GM10847 (cell line): Measurements from ENCODE around the gene FXR2.

Experiments
- POLR2A ChIP-seq: IDR thresholded peaks from 2 replicates; pipeline ENCODE4 v1.6.1; 2011; ENCODE audit not compliant: insufficient read length; ENCODE audit errors: extremely low read depth

FXR2 gene

DNA sequence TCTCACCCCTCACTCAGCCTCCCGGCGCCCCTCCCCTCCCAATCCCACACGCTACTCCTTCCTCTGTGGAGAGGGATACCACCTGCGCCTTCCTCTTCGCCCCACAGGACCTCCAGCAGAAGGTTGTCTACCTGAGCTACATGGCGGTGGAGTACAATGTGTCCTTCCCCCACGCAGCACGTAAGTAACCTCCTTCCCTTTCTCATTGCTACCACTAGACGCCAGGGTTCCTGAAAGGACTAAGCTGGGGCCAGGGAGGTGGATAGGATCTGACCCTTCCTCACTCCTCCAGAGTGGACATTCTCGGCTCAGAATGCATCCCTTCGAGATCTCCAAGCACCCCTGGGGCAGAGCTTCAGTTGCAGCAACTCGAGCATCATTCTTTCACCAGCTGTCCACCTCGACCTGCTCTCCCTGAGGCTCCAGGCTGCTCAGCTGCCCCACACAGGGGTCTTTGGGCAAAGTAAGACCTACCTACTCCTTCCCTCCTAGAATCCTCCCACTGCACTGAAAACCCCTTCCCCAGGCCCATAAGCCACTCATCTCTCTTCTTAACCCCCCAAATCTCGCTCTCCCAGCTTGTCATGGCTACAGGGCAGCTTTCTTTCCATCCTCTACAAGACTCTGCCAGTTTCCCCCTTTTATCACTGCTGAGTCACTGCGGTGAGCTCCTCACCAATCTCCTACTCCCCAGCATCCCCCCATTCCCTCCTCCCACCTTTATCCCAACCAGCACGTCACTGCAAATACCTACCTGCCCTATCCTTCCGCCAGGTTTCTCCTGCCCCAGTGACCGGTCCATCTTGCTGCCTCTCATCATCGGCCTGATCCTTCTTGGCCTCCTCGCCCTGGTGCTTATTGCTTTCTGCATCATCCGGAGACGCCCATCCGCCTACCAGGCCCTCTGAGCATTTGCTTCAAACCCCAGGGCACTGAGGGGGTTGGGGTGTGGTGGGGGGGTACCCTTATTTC is 33.8 kb downstream of the FXR2 start:
- no peak for TF ChIP-seq POLR2A

DNA sequence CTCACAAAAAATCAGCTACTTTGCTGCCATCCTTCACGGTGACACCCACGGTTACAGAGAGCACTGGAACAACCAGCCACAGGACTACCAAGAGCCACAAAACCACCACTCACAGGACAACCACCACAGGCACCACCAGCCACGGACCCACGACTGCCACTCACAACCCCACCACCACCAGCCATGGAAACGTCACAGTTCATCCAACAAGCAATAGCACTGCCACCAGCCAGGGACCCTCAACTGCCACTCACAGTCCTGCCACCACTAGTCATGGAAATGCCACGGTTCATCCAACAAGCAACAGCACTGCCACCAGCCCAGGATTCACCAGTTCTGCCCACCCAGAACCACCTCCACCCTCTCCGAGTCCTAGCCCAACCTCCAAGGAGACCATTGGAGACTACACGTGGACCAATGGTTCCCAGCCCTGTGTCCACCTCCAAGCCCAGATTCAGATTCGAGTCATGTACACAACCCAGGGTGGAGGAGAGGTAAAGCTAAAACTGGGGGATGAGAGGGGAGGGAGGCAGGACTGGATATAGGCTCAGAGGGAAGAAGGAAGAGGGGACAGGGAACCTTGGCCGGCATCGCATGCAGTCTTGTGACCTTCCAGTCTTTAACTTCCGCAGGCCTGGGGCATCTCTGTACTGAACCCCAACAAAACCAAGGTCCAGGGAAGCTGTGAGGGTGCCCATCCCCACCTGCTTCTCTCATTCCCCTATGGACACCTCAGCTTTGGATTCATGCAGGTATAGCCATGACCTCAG is 34.7 kb downstream of the FXR2 start:
- TF ChIP-seq POLR2A: no peak

DNA sequence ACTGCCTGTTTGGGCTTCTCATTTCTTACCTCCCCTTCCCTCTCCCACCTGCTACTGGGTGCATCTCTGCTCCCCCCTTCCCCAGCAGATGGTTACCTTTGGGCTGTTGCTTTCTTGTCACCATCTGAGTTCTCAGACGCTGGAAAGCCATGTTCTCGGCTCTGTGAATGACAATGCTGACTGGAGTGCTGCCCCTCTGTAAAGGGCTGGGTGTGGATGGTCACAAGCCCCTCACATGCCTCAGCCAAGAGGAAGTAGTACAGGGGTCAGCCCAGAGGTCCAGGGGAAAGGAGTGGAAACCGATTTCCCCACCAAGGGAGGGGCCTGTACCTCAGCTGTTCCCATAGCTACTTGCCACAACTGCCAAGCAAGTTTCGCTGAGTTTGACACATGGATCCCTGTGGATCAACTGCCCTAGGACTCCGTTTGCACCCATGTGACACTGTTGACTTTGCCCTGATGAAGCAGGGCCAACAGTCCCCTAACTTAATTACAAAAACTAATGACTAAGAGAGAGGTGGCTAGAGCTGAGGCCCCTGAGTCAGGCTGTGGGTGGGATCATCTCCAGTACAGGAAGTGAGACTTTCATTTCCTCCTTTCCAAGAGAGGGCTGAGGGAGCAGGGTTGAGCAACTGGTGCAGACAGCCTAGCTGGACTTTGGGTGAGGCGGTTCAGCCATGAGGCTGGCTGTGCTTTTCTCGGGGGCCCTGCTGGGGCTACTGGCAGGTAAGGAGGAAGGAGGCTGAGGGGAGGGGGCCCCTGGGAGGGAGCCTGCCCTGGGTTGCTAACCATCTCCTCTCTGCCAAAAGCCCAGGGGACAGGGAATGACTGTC is 35.5 kb downstream of the FXR2 start, which contains the start of gene CD68:
TSS of gene CD68 (plus strand) at position 638 of the 833 bp plus-strand sequence. CDS start at position 678, 40 bp downstream.
- peak; percentile 42 for TF ChIP-seq POLR2A

DNA sequence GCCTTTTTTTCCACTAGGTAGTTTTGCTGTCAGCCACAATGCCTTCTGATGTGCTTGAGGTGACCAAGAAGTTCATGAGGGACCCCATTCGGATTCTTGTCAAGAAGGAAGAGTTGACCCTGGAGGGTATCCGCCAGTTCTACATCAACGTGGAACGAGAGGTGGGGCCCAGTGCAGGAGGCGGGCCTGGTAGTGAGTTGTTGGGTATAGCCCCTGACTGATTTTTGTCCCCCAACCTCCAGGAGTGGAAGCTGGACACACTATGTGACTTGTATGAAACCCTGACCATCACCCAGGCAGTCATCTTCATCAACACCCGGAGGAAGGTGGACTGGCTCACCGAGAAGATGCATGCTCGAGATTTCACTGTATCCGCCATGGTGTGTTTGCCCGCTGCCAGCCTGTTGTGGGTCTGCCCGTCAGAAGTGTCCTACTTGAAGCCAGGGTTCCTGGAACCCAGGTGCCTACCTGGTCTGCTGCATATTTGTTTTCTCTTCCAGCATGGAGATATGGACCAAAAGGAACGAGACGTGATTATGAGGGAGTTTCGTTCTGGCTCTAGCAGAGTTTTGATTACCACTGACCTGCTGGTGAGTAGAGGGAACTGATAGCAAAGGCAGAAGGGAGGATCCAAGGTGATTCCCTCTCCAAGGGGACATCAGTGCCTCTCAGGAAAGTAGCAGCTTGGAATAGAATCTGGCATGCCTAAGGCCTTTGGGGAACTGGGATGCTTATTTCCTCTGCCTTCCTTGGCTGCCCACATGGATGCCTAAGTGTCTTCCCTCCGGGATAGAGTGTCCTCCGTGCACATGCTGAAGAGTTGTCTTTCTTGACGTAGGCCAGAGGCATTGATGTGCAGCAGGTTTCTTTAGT is 37.1 kb downstream of the FXR2 start:
- TF ChIP-seq POLR2A: no peak

DNA sequence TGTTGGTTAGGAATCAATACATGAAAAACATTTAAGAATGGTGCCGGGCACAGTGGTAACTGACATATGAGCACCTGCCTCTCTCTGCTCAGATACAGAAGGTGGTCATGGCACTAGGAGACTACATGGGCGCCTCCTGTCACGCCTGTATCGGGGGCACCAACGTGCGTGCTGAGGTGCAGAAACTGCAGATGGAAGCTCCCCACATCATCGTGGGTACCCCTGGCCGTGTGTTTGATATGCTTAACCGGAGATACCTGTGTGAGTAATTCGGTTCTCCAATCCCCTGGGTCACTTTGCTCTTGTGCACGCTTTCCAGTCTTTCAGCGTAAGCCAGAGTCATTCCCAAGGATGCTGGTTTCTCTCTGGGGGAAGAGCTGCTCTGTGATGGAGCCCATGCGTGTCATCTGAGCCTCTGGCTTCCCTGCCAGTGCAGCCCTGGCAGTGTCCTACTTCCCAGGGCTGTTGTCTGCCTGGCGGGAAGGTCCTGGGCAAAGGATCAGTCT is 38.2 kb downstream of the FXR2 start:
- TF ChIP-seq POLR2A: no peak

DNA sequence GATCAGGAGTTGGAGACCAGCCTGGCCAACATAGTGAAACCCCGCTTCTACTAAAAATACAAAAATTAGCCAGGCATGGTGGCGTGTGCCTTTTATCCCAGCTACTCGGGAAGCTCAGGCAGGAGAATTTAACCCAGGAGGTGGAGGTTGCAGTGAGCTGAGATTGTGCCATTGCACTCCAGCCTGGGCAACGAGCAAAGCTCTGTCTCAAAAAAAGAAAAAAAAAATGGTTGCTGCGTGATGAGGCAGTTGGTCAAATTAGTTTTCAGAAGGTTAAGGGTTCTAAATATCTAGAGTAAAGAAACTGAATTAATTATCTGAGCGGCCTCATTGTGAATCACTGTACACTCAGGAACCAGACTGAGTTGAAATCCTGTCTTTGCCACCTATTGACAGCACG is 38.7 kb downstream of the FXR2 start:
- TF ChIP-seq POLR2A: no peak

DNA sequence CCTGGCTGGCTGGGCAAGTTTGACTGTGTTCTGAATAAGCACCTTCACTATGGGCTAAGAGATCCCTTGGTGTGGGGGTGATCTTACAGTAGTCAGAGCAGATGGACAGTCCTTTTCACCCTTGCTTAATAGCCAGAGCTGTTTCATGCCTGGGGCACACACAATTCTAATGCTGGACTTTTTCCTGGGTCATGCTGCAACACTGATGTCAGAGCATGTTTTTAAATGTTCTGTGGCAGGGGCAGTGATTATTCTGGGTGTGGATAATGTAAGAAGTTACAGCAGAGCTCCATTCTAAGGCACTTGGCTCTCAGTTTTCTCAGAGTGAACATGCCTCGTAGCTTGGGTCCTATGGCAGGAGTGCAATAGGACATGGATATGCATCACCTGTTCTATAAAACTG is 39.2 kb downstream of the FXR2 start:
- no peak for TF ChIP-seq POLR2A

DNA sequence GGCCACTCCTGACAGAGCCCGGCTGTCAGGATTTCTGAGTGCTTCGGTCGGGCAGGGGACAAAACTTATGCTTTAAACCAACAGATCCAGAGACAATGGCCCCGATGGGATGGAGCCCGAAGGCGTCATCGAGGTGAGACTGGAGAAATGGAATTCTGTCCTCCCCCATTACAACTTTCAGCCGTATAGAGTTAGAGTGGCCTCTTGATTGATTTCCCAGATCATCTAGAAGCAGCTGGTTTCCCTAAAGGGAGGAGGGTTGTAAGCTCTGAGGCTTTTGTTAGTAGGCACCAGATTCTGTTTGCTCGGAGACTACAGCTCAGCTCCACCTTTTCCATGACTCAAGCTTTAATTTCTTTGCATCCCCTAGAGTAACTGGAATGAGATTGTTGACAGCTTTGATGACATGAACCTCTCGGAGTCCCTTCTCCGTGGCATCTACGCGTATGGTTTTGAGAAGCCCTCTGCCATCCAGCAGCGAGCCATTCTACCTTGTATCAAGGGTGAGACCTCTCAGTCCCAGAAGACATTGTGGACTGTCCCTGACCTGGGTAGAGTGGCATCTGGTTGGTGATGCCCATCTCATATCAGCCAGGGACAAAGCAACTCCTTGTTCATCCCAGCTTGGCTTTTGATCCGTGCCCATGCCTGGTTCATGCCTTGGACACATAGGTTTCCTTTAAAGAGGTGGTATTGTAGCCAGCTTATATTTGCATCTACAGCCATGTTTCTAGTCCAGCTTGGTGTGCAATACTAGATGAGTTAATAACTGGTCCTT is 40.3 kb downstream of the FXR2 start:
- TF ChIP-seq POLR2A: no peak

DNA sequence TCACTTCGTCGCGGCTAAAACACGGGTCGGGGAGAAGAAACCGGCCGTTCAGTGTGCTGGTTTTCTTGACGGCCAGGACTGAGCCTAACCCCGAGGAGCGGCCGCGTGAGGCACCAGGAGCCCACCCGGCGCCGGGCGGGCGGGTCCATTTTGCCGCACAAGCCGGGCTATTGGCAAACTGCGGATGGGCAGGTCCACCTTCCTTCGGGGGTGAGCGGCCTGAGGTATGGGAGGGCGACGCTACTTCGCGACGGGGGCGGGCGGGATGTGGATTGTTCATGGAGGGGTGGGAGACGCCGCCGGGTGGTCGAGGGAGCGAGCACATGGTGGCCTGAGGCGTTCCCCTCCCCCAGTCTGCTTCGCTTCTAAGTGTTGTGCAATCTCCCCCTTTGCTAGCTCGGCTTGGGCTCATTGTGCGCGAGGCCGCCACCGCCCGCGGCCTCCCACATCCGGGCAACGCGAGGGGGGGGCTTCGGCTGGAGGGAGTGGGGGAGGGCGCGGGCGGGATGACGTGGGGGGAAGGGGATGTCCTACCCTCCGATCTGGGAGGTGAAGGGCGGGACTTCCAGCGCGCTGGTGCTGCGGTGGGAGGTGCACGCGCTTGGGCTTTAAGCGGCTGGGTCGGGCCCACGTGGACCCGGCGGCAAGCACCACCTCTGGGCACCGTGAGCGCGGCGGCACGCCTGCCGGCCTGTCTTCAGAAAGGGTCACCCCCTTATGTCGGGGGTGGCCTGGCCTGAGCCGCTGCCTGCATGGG is 41.2 kb downstream of the FXR2 start:
- peak; percentile 21 for TF ChIP-seq POLR2A

DNA sequence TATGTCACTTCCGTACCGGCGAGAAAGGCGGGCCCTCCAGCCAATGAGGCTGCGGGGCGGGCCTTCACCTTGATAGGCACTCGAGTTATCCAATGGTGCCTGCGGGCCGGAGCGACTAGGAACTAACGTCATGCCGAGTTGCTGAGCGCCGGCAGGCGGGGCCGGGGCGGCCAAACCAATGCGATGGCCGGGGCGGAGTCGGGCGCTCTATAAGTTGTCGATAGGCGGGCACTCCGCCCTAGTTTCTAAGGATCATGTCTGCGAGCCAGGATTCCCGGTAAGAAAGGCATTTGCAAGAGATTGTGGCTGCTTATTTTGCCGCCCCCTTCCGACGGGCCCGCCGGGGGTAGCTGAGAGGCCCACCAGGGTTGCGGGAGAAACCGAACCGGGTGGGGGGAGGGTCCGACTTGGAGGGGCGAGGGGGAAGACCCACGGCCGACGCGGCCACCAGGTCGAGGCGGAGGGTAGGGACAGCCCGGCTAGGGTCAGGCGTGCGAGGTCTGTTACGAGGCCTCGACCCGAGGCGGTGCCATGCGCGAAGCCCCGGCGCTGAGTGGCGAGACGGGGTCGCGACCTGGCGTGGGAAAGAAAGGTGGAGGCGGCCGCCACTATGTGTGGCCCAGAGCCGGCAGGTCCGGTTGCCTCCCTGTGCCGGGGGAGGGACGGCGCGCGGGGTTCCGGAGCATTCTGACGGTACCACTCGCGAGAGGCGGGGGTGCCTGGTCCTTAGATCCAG is 41.9 kb downstream of the FXR2 start:
- TF ChIP-seq POLR2A: peak; percentile 99

DNA sequence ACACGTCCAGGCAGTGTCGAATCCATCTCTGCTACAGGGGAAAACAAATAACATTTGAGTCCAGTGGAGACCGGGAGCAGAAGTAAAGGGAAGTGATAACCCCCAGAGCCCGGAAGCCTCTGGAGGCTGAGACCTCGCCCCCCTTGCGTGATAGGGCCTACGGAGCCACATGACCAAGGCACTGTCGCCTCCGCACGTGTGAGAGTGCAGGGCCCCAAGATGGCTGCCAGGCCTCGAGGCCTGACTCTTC is 42.4 kb downstream of the FXR2 start:
- no peak for TF ChIP-seq POLR2A

DNA sequence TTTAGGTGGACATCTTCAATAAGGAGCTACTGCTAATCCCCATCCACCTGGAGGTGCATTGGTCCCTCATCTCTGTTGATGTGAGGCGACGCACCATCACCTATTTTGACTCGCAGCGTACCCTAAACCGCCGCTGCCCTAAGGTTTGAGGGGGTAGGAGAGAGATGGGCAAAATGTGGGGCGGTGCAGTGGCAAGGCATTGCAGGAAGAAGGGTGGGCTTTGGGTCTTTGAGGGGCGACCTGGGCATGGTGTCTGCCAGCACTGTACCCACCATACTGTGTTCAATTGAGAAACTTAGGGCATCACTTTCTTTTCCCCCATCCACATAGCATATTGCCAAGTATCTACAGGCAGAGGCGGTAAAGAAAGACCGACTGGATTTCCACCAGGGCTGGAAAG is 44.3 kb downstream of the FXR2 start:
- TF ChIP-seq POLR2A: no peak
